H9 (cell line): Measurements from ENCODE around the gene ISYNA1. TPM values are rescaled to one million over a fixed set of nuclear protein-coding genes. Genes with fewer than 3 reads are reported as not detected.

Experiments
- DNase-seq: peaks from one replicate; pipeline ENCODE4 v3.0.0-alpha.2; 2017
- H2AFZ ChIP-seq: one replicate; pipeline ENCODE4 v1.6.1; 2013; ENCODE audit warnings: mild to moderate bottlenecking, low read length, control low read depth, moderate library complexity
- H2AK5ac ChIP-seq: 2 replicates; pipeline ENCODE4 v1.6.1; 2013; ENCODE audit warnings: low read length, control low read depth, mixed read lengths; ENCODE audit not compliant: insufficient read length
- H2BK120ac ChIP-seq: one replicate; pipeline ENCODE4 v1.6.1; 2013; ENCODE audit warnings: low read depth, mild to moderate bottlenecking, low read length, control low read depth, inconsistent platforms; ENCODE audit not compliant: poor library complexity, severe bottlenecking
- H2BK12ac ChIP-seq: 2 replicates; pipeline ENCODE4 v1.6.1; 2013; ENCODE audit warnings: low read length, control low read depth, mixed read lengths, low read depth; ENCODE audit not compliant: insufficient read length
- H2BK15ac ChIP-seq: 2 replicates; pipeline ENCODE4 v1.6.1; 2013; ENCODE audit warnings: low read depth, low read length, control low read depth
- H2BK20ac ChIP-seq: one replicate; pipeline ENCODE4 v1.6.1; 2013; ENCODE audit warnings: low read depth, mild to moderate bottlenecking, low read length, control low read depth, inconsistent platforms; ENCODE audit not compliant: poor library complexity, severe bottlenecking
- H2BK5ac ChIP-seq: 2 replicates; pipeline ENCODE4 v1.6.1; 2013; ENCODE audit warnings: low read length, control low read depth, mixed read lengths; ENCODE audit not compliant: insufficient read length
- H3K14ac ChIP-seq: 2 replicates; pipeline ENCODE4 v1.6.1; 2013; ENCODE audit warnings: low read length, control low read depth; ENCODE audit not compliant: insufficient read depth
- H3K18ac ChIP-seq: 2 replicates; pipeline ENCODE4 v1.6.1; 2013; ENCODE audit warnings: low read depth, mild to moderate bottlenecking, mixed read lengths, low read length, control low read depth; ENCODE audit not compliant: insufficient read length
- H3K23ac ChIP-seq: 2 replicates; pipeline ENCODE4 v1.6.1; 2013; ENCODE audit warnings: low read length, control low read depth, mixed read lengths, low read depth; ENCODE audit not compliant: insufficient read length
- H3K23me2 ChIP-seq: 2 replicates; pipeline ENCODE4 v1.6.1; 2013; ENCODE audit warnings: low read depth, mild to moderate bottlenecking, mixed read lengths, low read length, control low read depth; ENCODE audit not compliant: insufficient read length, poor library complexity, severe bottlenecking
- H3K27ac ChIP-seq: 2 replicates; pipeline ENCODE4 v1.5.1; 2013; ENCODE audit warnings: low read length, control low read depth, mixed read lengths, low read depth; ENCODE audit not compliant: insufficient read length
- H3K27me3 ChIP-seq: 2 replicates; pipeline ENCODE4 v1.6.1; 2013; ENCODE audit warnings: low read length, control low read depth, inconsistent platforms; ENCODE audit not compliant: insufficient read depth
- H3K4ac ChIP-seq: 2 replicates; pipeline ENCODE4 v1.6.1; 2013; ENCODE audit warnings: low read depth, mild to moderate bottlenecking, control low read depth, inconsistent platforms, low read length, moderate library complexity
- H3K4me1 ChIP-seq: 2 replicates; pipeline ENCODE4 v1.6.1; 2013; ENCODE audit warnings: low read length, control low read depth, inconsistent platforms; ENCODE audit not compliant: insufficient read depth
- H3K4me2 ChIP-seq: 2 replicates; pipeline ENCODE4 v1.6.1; 2013; ENCODE audit warnings: low read length, control low read depth, mixed read lengths; ENCODE audit not compliant: insufficient read length, insufficient read depth
- H3K56ac ChIP-seq: 2 replicates; pipeline ENCODE4 v1.6.1; 2013; ENCODE audit warnings: low read depth, mild to moderate bottlenecking, mixed read lengths, low read length, control low read depth; ENCODE audit not compliant: insufficient read length
- H3K79me1 ChIP-seq: 2 replicates; pipeline ENCODE4 v1.6.1; 2013; ENCODE audit warnings: low read depth, mild to moderate bottlenecking, moderate library complexity, low read length, control low read depth, inconsistent platforms; ENCODE audit not compliant: insufficient read depth, poor library complexity, severe bottlenecking
- H3K79me2 ChIP-seq: 2 replicates; pipeline ENCODE4 v1.6.1; 2013; ENCODE audit warnings: low read length, control low read depth, inconsistent platforms; ENCODE audit not compliant: insufficient read depth
- H3K9ac ChIP-seq: 2 replicates; pipeline ENCODE4 v1.6.1; 2013; ENCODE audit warnings: low read length, control low read depth, mixed read lengths; ENCODE audit not compliant: insufficient read length; ENCODE audit errors: extremely low read depth
- H3K9me3 ChIP-seq: one replicate; pipeline ENCODE4 v1.6.1; 2013; ENCODE audit warnings: low read depth, low read length, inconsistent platforms; ENCODE audit not compliant: control insufficient read depth
- H3T11ph ChIP-seq: one replicate; pipeline ENCODE4 v1.6.1; 2013; ENCODE audit warnings: mild to moderate bottlenecking, low read length, control low read depth, inconsistent platforms
- H4K20me1 ChIP-seq: one replicate; pipeline ENCODE4 v1.6.1; 2013; ENCODE audit not compliant: control insufficient read depth, insufficient read length, insufficient read depth
- H4K5ac ChIP-seq: 2 replicates; pipeline ENCODE4 v1.6.1; 2013; ENCODE audit warnings: low read depth, mild to moderate bottlenecking, mixed read lengths, low read length, control low read depth; ENCODE audit not compliant: insufficient read length
- H4K8ac ChIP-seq: replicated peaks from 2 replicates; pipeline ENCODE4 v1.6.1; 2013; ENCODE audit warnings: low read length, control low read depth, mixed read lengths, low read depth; ENCODE audit not compliant: insufficient read length
- H4K91ac ChIP-seq: 2 replicates; pipeline ENCODE4 v1.6.1; 2013; ENCODE audit warnings: low read depth, mild to moderate bottlenecking, moderate library complexity, mixed read lengths, low read length, control low read depth; ENCODE audit not compliant: insufficient read length
- H3K27ac Mint-ChIP-seq, 3 experiments: 2 replicates in 2 of 3; 3 replicates in 1 of 3; pipeline ENCODE4 v1.8.0; 2020 to 2021; ENCODE audit warnings: mixed read lengths in 3 of 3, mild to moderate bottlenecking in 1 of 3, moderate library complexity in 1 of 3
- H3K27me3 Mint-ChIP-seq: 2 replicates; pipeline ENCODE4 v1.8.0; 2021; ENCODE audit warnings: low read depth, mild to moderate bottlenecking, moderate library complexity, mixed read lengths
- H3K36me3 Mint-ChIP-seq, 3 experiments: 2 replicates in 2 of 3; 3 replicates in 1 of 3; pipeline ENCODE4 v1.8.0; 2020 to 2021; ENCODE audit warnings: low read depth in 3 of 3, mixed read lengths in 3 of 3; ENCODE audit not compliant: insufficient read depth in 1 of 3
- H3K4me1 Mint-ChIP-seq, 2 experiments: 2 replicates each; pipeline ENCODE4 v1.8.0; 2020; ENCODE audit warnings: mixed read lengths in 2 of 2
- H3K4me3 Mint-ChIP-seq, 2 experiments: 2 replicates in 1 of 2; 3 replicates in 1 of 2; pipeline ENCODE4 v1.8.0; 2020 to 2021; ENCODE audit warnings: mild to moderate bottlenecking in 2 of 2, mixed read lengths in 2 of 2, moderate library complexity in 1 of 2
- H3K9me3 Mint-ChIP-seq, 2 experiments: 2 replicates in 1 of 2; 3 replicates in 1 of 2; pipeline ENCODE4 v1.8.0; 2020; ENCODE audit warnings: mild to moderate bottlenecking in 2 of 2, mixed read lengths in 2 of 2, moderate library complexity in 1 of 2
- WGBS: extraction: QIAGEN DNeasy Blood & Tissue Kit; methylation state at CpG from one replicate; pipeline ENCODE4 v1.1.7; 2013; ENCODE audit warnings: missing lambda C conversion rate, low lambda C conversion rate, mixed read lengths; ENCODE audit not compliant: insufficient read length; ENCODE audit errors: extremely low coverage; 5-methylcytosine and 5-hydroxymethylcytosine counted together
- total RNA-seq: library from RNA; stranded (reverse); gene quantifications from 2 replicates; pipeline ENCODE4 v1.2.1, GENCODE V29; 2021
- TF ChIP-seq, protein P1 (sequence below): fragments of 200-600 bp; sonication (generic); conservative IDR thresholded peaks from 3 replicates; pipeline ENCODE4 v1.8.0; 2021; ENCODE audit warnings: antibody characterized with exemption, mild to moderate bottlenecking

Gene ISYNA1
- total RNA-seq, 1 experiment from 2014 or later = 241 TPM

DNA sequence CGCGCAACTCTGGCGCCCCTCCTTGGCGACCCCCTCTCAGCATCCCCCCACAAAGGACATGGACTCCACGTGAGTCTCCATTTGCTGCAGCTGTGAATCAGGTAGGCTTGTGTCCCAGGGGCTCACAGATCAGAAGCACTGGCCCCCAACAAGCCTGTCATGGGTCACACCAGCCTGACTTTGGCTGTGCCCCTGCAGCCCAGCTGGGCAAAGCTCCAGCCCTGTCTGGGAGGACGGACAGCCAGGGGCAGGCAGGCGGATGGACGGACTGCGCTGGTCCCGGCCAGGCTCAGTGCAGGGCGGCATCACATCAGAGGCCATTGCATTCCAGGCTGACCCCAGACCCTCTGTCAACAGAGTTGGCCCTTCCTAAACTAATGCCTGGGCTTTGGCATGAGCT, 28.4 kb upstream of the ISYNA1 start:
- peak overlapping the region in 1 of 3 experiments; percentile 11; a peak in 1 of 7 replicates for H3K27ac Mint-ChIP-seq
- H3K79me2 ChIP-seq = no peaks in the 10 kb centered on the region
- TF ChIP-seq, protein P1, sequence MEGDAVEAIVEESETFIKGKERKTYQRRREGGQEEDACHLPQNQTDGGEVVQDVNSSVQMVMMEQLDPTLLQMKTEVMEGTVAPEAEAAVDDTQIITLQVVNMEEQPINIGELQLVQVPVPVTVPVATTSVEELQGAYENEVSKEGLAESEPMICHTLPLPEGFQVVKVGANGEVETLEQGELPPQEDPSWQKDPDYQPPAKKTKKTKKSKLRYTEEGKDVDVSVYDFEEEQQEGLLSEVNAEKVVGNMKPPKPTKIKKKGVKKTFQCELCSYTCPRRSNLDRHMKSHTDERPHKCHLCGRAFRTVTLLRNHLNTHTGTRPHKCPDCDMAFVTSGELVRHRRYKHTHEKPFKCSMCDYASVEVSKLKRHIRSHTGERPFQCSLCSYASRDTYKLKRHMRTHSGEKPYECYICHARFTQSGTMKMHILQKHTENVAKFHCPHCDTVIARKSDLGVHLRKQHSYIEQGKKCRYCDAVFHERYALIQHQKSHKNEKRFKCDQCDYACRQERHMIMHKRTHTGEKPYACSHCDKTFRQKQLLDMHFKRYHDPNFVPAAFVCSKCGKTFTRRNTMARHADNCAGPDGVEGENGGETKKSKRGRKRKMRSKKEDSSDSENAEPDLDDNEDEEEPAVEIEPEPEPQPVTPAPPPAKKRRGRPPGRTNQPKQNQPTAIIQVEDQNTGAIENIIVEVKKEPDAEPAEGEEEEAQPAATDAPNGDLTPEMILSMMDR = no peak
- H3K56ac ChIP-seq = no peak overlapping the region
- no peak overlapping the region for H2BK5ac ChIP-seq
- no peaks in the 10 kb centered on the region for H3K27me3 Mint-ChIP-seq
- no peak overlapping the region for H4K91ac ChIP-seq
- no peak overlapping the region for H2AFZ ChIP-seq
- no peaks in the 10 kb centered on the region for H3K9me3 ChIP-seq
- DNase-seq = no peak
- peaks cover 3 to 21% (median 18%) of the 10 kb centered on the region in 3 experiments; a peak in 6 of 7 replicates for H3K36me3 Mint-ChIP-seq
- H3K79me1 ChIP-seq = no peaks in the 10 kb centered on the region
- no peak overlapping the region for H3K4me3 Mint-ChIP-seq
- no peaks in the 10 kb centered on the region for H3K4me1 ChIP-seq
- H4K20me1 ChIP-seq = no peaks in the 10 kb centered on the region
- H3K18ac ChIP-seq = no peak overlapping the region
- no peak overlapping the region for H2BK20ac ChIP-seq
- H4K8ac ChIP-seq = no peak overlapping the region
- no peak overlapping the region for H2BK15ac ChIP-seq
- H4K5ac ChIP-seq = no peak overlapping the region
- H3K23ac ChIP-seq = no peak overlapping the region
- no CpG with 5 or more reads among the region's 11 CpGs for WGBS
- no peak overlapping the region for H3K4ac ChIP-seq
- H3K27ac ChIP-seq = no peak overlapping the region
- H3K14ac ChIP-seq = no peak overlapping the region
- H2BK12ac ChIP-seq = no peak overlapping the region
- no peaks in the 10 kb centered on the region for H3K23me2 ChIP-seq
- H3K9me3 Mint-ChIP-seq = no peaks in the 10 kb centered on the region
- peaks cover 5 to 10% of the 10 kb centered on the region in 2 experiments for H3K4me1 Mint-ChIP-seq
- H3T11ph ChIP-seq = no peak overlapping the region
- no peak overlapping the region for H3K9ac ChIP-seq
- no peak overlapping the region for H2AK5ac ChIP-seq
- no peak overlapping the region for H3K4me2 ChIP-seq
- no peak overlapping the region for H2BK120ac ChIP-seq
- no peaks in the 10 kb centered on the region for H3K27me3 ChIP-seq
